MCF 10A (cell line): ENCODE measurements around the gene SEM1. TPM values are rescaled to one million over a fixed set of nuclear protein-coding genes. Genes with fewer than 3 reads are reported as not detected.
"Not testable (repeated sequence)": the region's sequence is repeated elsewhere in the genome, so short reads cannot be mapped to it uniquely, and the experiment has no call there.

Experiments used
- BruUV-seq: library from RNA; stranded (reverse); fragments of 400-500 nt; replicated peaks from 2 replicates; lab custom pipeline; 2021; lab: Mats Ljungman, UMichigan
- CTCF ChIA-PET: fragments of 300-600 bp; sonication (Branson Sonifier 250); formaldehyde crosslinking; extraction: SDS; loops from one replicate; lab custom pipeline; 2021; ENCODE audit warnings: antibody characterized with exemption, inconsistent platforms; lab: Yijun Ruan, JAX
- POLR2A ChIA-PET: fragments of 300-600, 350-650 bp; sonication (Branson Sonifier 250); formaldehyde crosslinking; extraction: SDS; loops from one replicate; lab custom pipeline; 2020; ENCODE audit warnings: antibody characterized with exemption, inconsistent platforms; lab: Yijun Ruan, JAX
- DNase-seq: peaks from one replicate; pipeline ENCODE4 v3.0.0-alpha.2; 2018; ENCODE audit not compliant: unreplicated experiment
- H3K27ac Mint-ChIP-seq: one replicate; pipeline ENCODE4 v1.8.0; 2022; ENCODE audit warnings: mild to moderate bottlenecking, low read depth, mixed read lengths; ENCODE audit not compliant: unreplicated experiment
- H3K27me3 Mint-ChIP-seq: one replicate; pipeline ENCODE4 v1.8.0; 2022; ENCODE audit warnings: mixed read lengths; ENCODE audit not compliant: insufficient read depth, unreplicated experiment
- H3K36me3 Mint-ChIP-seq: one replicate; pipeline ENCODE4 v1.8.0; 2022; ENCODE audit warnings: mild to moderate bottlenecking, moderate library complexity, mixed read lengths; ENCODE audit not compliant: insufficient read depth, unreplicated experiment
- H3K4me1 Mint-ChIP-seq: one replicate; pipeline ENCODE4 v1.8.0; 2022; ENCODE audit warnings: mixed read lengths; ENCODE audit not compliant: insufficient read depth, unreplicated experiment
- H3K4me3 Mint-ChIP-seq: one replicate; pipeline ENCODE4 v1.8.0; 2022; ENCODE audit warnings: mild to moderate bottlenecking, moderate library complexity, mixed read lengths; ENCODE audit not compliant: unreplicated experiment
- H3K9me3 Mint-ChIP-seq: one replicate; pipeline ENCODE4 v1.8.0; 2022; ENCODE audit warnings: mixed read lengths; ENCODE audit not compliant: unreplicated experiment
- intact Hi-C: fragments of 100-400 bp; cut with micrococcal nuclease; formaldehyde crosslinking; loops from 2 replicates; pipeline ENCODE4 v1.14.1; 2022
- total RNA-seq: library from RNA; stranded (reverse); gene quantifications from 2 replicates; pipeline ENCODE4 v1.2.3, GENCODE V29; 2022
- TF ChIP-seq, protein P1 (sequence below): fragments of 200-600 bp; IDR thresholded peaks from one replicate; pipeline ENCODE4 v1.8.0; 2022; ENCODE audit warnings: antibody characterized with exemption, mild to moderate bottlenecking; ENCODE audit not compliant: unreplicated experiment

SEM1 gene
- total RNA-seq, 1 experiment from 2014 or later, result 70.3 TPM

GRCh38 chr7:96723622-96724021, 14.0 kb upstream of the SEM1 start:
- POLR2A ChIA-PET, result interaction anchor here (0.5 kb wide), 1 partner anchor 203 kb away, joined by 3 read pairs; no protein-coding TSS in a partner anchor
- Mint-ChIP-seq H3K36me3 (no peaks in the 10 kb centered on the region), H3K9me3 (no peaks in the 10 kb centered on the region), H3K27ac (no peak overlapping the region), H3K4me3 (no peak overlapping the region), H3K4me1 (peaks cover 15% of the 10 kb centered on the region), H3K27me3 (no peaks in the 10 kb centered on the region)
- peak; percentile 30 for DNase-seq
- no TSS peak for BruUV-seq
- TF ChIP-seq, protein P1, sequence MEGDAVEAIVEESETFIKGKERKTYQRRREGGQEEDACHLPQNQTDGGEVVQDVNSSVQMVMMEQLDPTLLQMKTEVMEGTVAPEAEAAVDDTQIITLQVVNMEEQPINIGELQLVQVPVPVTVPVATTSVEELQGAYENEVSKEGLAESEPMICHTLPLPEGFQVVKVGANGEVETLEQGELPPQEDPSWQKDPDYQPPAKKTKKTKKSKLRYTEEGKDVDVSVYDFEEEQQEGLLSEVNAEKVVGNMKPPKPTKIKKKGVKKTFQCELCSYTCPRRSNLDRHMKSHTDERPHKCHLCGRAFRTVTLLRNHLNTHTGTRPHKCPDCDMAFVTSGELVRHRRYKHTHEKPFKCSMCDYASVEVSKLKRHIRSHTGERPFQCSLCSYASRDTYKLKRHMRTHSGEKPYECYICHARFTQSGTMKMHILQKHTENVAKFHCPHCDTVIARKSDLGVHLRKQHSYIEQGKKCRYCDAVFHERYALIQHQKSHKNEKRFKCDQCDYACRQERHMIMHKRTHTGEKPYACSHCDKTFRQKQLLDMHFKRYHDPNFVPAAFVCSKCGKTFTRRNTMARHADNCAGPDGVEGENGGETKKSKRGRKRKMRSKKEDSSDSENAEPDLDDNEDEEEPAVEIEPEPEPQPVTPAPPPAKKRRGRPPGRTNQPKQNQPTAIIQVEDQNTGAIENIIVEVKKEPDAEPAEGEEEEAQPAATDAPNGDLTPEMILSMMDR, result no peak
- intact Hi-C loops, result no loop called here
- CTCF ChIA-PET, result interaction anchor here (0.5 kb wide), 1 partner anchor 308 kb away, joined by 3 read pairs; no protein-coding TSS in a partner anchor

DNA sequence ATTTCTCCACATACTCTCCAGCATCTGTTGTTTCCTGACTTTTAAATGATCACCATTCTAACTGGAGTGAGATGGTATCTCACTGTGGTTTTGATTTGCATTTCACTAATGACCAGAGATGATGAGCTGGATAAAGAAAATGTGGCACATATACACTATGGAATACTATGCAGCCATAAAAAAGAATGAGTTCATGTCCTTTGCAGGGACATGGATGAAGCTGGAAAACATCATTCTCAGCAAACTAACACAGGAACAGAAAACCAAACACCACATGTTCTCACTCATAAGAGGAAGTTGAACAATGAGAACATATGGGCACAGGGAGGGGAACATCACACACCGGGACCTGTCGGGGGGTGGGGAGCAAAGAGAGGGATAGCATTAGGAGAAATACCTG, 13.3 kb upstream of the SEM1 start:
- intact Hi-C loops, H3K27ac Mint-ChIP-seq: not testable (repeated sequence)

DNA sequence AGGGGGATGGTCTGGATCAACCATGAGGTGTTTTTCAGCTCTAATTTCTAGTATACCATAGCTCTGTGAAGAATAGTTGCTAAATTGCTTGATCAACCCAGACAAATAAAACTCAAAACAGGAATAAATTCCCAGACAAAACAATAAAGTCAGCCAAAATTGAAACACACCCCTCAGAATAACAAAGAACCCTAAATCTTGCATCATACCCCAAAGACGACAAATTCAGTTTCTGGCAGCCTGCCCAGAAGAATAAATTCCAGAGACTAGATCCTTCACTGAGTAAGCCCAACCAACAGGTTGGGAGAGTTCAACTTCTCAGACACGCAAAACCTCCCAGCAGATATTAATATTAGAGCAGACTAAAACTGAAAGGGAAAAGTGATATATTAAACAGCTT, 11.2 kb upstream of the SEM1 start:
- peaks cover 18% of the 10 kb centered on the region for H3K27me3 Mint-ChIP-seq
- no peaks in the 10 kb centered on the region for H3K9me3 Mint-ChIP-seq
- intact Hi-C loops, result no loop called here
- H3K36me3 Mint-ChIP-seq, result no peaks in the 10 kb centered on the region
- H3K4me1 Mint-ChIP-seq, result peaks cover 15% of the 10 kb centered on the region
- BruUV-seq, result no TSS peak
- no peak overlapping the region for H3K4me3 Mint-ChIP-seq
- TF ChIP-seq, protein P1, result no peak
- no peak overlapping the region for H3K27ac Mint-ChIP-seq
- ChIA-PET CTCF (interaction anchor here (0.7 kb wide), 1 partner anchor 80 kb away, joined by 3 read pairs; no protein-coding TSS in a partner anchor), POLR2A (interaction anchor here (0.8 kb wide), 1 partner anchor 10 kb away, joined by 4 read pairs; no protein-coding TSS in a partner anchor)
- DNase-seq, result peak; percentile 92

More for the DNA sequence above, 13.3 kb upstream of the SEM1 start:
- not testable (repeated sequence) for H3K27me3 Mint-ChIP-seq, DNase-seq, H3K4me3 Mint-ChIP-seq, H3K36me3 Mint-ChIP-seq, H3K9me3 Mint-ChIP-seq, BruUV-seq
- ChIA-PET CTCF (interaction anchor here (0.6 kb wide), 1 partner anchor 305 kb away, joined by 4 read pairs; no protein-coding TSS in a partner anchor), POLR2A (interaction anchor here (0.5 kb wide), 1 partner anchor 202 kb away, joined by 3 read pairs; no protein-coding TSS in a partner anchor)
- peaks cover 15% of the 10 kb centered on the region for H3K4me1 Mint-ChIP-seq

DNA sequence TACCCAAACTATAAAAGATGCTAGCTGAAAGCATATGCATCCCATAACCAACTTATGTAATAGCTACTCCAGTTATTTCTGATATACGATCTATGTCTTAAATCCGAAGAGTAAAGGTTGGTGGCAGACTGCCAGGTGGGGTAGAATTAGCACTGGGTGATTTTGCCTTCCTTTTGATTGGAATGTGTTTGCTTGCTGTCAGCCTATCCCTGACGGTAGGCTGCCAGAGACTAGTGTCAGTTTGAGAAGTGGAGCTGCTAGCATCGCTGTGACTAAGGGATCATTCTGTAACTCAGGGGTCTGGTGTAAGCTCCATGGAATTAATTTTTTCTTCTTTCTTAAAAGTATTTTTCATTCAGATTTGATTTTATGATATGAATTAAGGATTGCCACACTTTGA, 9.5 kb upstream of the SEM1 start:
- no peak overlapping the region for H3K27ac Mint-ChIP-seq
- no TSS peak for BruUV-seq
- TF ChIP-seq, protein P1, result no peak
- H3K27me3 Mint-ChIP-seq, result peaks cover 18% of the 10 kb centered on the region
- no peak overlapping the region for H3K4me3 Mint-ChIP-seq
- H3K4me1 Mint-ChIP-seq, result peaks cover 15% of the 10 kb centered on the region
- no peak for DNase-seq
- intact Hi-C loops, result no loop called here
- H3K9me3 Mint-ChIP-seq, result peaks cover 4% of the 10 kb centered on the region
- H3K36me3 Mint-ChIP-seq, result no peaks in the 10 kb centered on the region
- POLR2A ChIA-PET, result interaction anchor here (1.4 kb wide), 1 partner anchor 9 kb away, joined by 3 read pairs; no protein-coding TSS in a partner anchor
- CTCF ChIA-PET, result no interaction called here
